Activated CD4-positive, alpha-beta T cell treated with anti-CD3 and anti-CD28 coated beads for 36 hours (primary cell): ENCODE data around the gene LACRT. TPM values are rescaled to one million over a fixed set of nuclear protein-coding genes. Genes with fewer than 3 reads are reported as not detected.

Source experiments
- ATAC-seq: fragments of 200-7000 bp; cut with Tn5 transposase; one replicate; pipeline ENCODE4 v1.10.0; 2021; ENCODE audit warnings: mild to moderate bottlenecking, moderate library complexity
- CTCF ChIA-PET: fragments of 350-600 bp; sonication (Branson Sonifier 250); formaldehyde crosslinking; loops from one replicate; lab custom pipeline; 2021; ENCODE audit warnings: antibody characterized with exemption; lab: Charles Lee
- POLR2A ChIA-PET: fragments of 350-600 bp; sonication (Branson Sonifier 250); formaldehyde crosslinking; loops from one replicate; lab custom pipeline; 2021; ENCODE audit warnings: antibody characterized with exemption, inconsistent platforms; lab: Charles Lee
- DNase-seq: peaks from one replicate; pipeline ENCODE4 v3.0.0-alpha.2; 2020
- H3K27ac Mint-ChIP-seq: one replicate; pipeline ENCODE4 v1.8.0; 2021; ENCODE audit warnings: mixed read lengths
- H3K27me3 Mint-ChIP-seq: one replicate; pipeline ENCODE4 v1.8.0; 2021; ENCODE audit warnings: mixed read lengths
- H3K36me3 Mint-ChIP-seq: one replicate; pipeline ENCODE4 v1.8.0; 2021; ENCODE audit warnings: low read depth, mixed read lengths
- H3K4me1 Mint-ChIP-seq: one replicate; pipeline ENCODE4 v1.8.0; 2021; ENCODE audit warnings: mixed read lengths
- H3K4me3 Mint-ChIP-seq: one replicate; pipeline ENCODE4 v1.8.0; 2021; ENCODE audit warnings: mild to moderate bottlenecking, moderate library complexity, mixed read lengths
- H3K9me3 Mint-ChIP-seq: one replicate; pipeline ENCODE4 v1.8.0; 2021; ENCODE audit warnings: low read depth, mixed read lengths
- intact Hi-C, 2 experiments: fragments of 100-400 bp; cut with DNase I in 1 of 2; cut with micrococcal nuclease in 1 of 2; formaldehyde crosslinking; loops; one replicate each; pipeline versions ENCODE4 v1.14.2 to v1.15.1; 2022 to 2024; cut with DNase I, micrococcal nuclease
- total RNA-seq, 2 experiments: library from RNA; stranded (reverse); gene quantifications; one replicate each; pipeline ENCODE4 v1.2.3, GENCODE V29; 2021

Gene LACRT
- total RNA-seq, 2 experiments from 2014 or later: not detected

- Mint-ChIP-seq H3K27ac (no peak overlapping the region), H3K27me3 (peaks cover 19% of the 10 kb centered on the region), H3K9me3 (no peaks in the 10 kb centered on the region), H3K4me3 (no peak overlapping the region), H3K4me1 (no peaks in the 10 kb centered on the region), H3K36me3 (no peaks in the 10 kb centered on the region)
- no peak for DNase-seq
- intact Hi-C loops: no loop called here
- ATAC-seq: no peak
- POLR2A ChIA-PET: no interaction called here
- CTCF ChIA-PET: interaction anchor here (1.1 to 2.4 kb wide), 2 partner anchors 14 to 373 kb away, joined by 4 to 11 read pairs; no protein-coding TSS in a partner anchor
These were observed 25.7 kb upstream of the LACRT start for GRCh38 chr12:54660320-54660962.

GRCh38 chr12:54658306-54659264 lies 23.9 kb upstream of the LACRT start:
- Mint-ChIP-seq H3K36me3 (no peaks in the 10 kb centered on the region), H3K27ac (no peak overlapping the region), H3K4me3 (no peak overlapping the region), H3K27me3 (peaks cover 16% of the 10 kb centered on the region), H3K9me3 (no peaks in the 10 kb centered on the region), H3K4me1 (no peaks in the 10 kb centered on the region)
- intact Hi-C loops: no loop called here
- ChIA-PET POLR2A (no interaction called here), CTCF (interaction anchor here (0.6 to 2.4 kb wide), 25 partner anchors 9 to 1379 kb away, joined by 3 to 11 read pairs (median 4); no protein-coding TSS in a partner anchor)
- DNase-seq: peak; percentile 73
- ATAC-seq: peak; percentile 78

GRCh38 chr12:54657105-54657607 lies 22.5 kb upstream of the LACRT start:
- ChIA-PET POLR2A (no interaction called here), CTCF (interaction anchor here (0.8 to 1.1 kb wide), 2 partner anchors 13 to 90 kb away, joined by 3 read pairs; no protein-coding TSS in a partner anchor)
- Mint-ChIP-seq H3K4me1 (no peaks in the 10 kb centered on the region), H3K36me3 (no peaks in the 10 kb centered on the region), H3K9me3 (no peaks in the 10 kb centered on the region), H3K27me3 (peaks cover 20% of the 10 kb centered on the region), H3K27ac (no peak overlapping the region), H3K4me3 (no peak overlapping the region)
- ATAC-seq (no peak), DNase-seq (no peak)
- intact Hi-C loops: no loop called here

- POLR2A ChIA-PET: no interaction called here
- DNase-seq: no peak
- no peak for ATAC-seq
- Mint-ChIP-seq H3K27ac (no peak overlapping the region), H3K4me1 (no peaks in the 10 kb centered on the region), H3K36me3 (no peaks in the 10 kb centered on the region), H3K4me3 (no peak overlapping the region), H3K27me3 (peaks cover 20% of the 10 kb centered on the region), H3K9me3 (no peaks in the 10 kb centered on the region)
- intact Hi-C loops: no loop called here
- CTCF ChIA-PET: interaction anchor here (0.5 to 2.0 kb wide), 5 partner anchors 16 to 359 kb away, joined by 3 to 6 read pairs (median 4); no protein-coding TSS in a partner anchor
These were observed 20.2 kb upstream of the LACRT start for GRCh38 chr12:54654926-54655325.

GRCh38 chr12:54653025-54653424 lies 18.3 kb upstream of the LACRT start:
- POLR2A ChIA-PET: no interaction called here
- no peaks in the 10 kb centered on the region for H3K36me3 Mint-ChIP-seq

GRCh38 chr12:54650889-54651288 lies 16.2 kb upstream of the LACRT start:
- peaks cover 21% of the 10 kb centered on the region for H3K27me3 Mint-ChIP-seq
- no peak overlapping the region for H3K4me3 Mint-ChIP-seq

More at GRCh38 chr12:54653025-54653424, 18.3 kb upstream of the LACRT start:
- Mint-ChIP-seq H3K27ac (no peak overlapping the region), H3K9me3 (no peaks in the 10 kb centered on the region), H3K27me3 (peaks cover 11% of the 10 kb centered on the region), H3K4me3 (no peak overlapping the region), H3K4me1 (no peaks in the 10 kb centered on the region)
- intact Hi-C loops: no loop called here
- DNase-seq (no peak), ATAC-seq (no peak)
- CTCF ChIA-PET: interaction anchor here (0.6 kb wide), 1 partner anchor 62 kb away, joined by 3 read pairs; no protein-coding TSS in a partner anchor

GRCh38 chr12:54650409-54650808 lies 15.7 kb upstream of the LACRT start:
- peaks cover 21% of the 10 kb centered on the region for H3K27me3 Mint-ChIP-seq
- no peaks in the 10 kb centered on the region for H3K36me3 Mint-ChIP-seq
- POLR2A ChIA-PET: no interaction called here
- CTCF ChIA-PET: interaction anchor here (0.6 to 1.9 kb wide), 4 partner anchors 9 to 251 kb away, joined by 3 to 11 read pairs (median 6); no protein-coding TSS in a partner anchor
- ATAC-seq (no peak), DNase-seq (no peak)
- no peak overlapping the region for H3K27ac Mint-ChIP-seq
- intact Hi-C loops: no loop called here
- no peak overlapping the region for H3K4me3 Mint-ChIP-seq
- H3K9me3 Mint-ChIP-seq: no peaks in the 10 kb centered on the region
- no peaks in the 10 kb centered on the region for H3K4me1 Mint-ChIP-seq

More at GRCh38 chr12:54650889-54651288, 16.2 kb upstream of the LACRT start:
- H3K36me3 Mint-ChIP-seq: no peaks in the 10 kb centered on the region
- no peak overlapping the region for H3K27ac Mint-ChIP-seq
- no peaks in the 10 kb centered on the region for H3K9me3 Mint-ChIP-seq
- ATAC-seq (no peak), DNase-seq (no peak)
- no peaks in the 10 kb centered on the region for H3K4me1 Mint-ChIP-seq
- CTCF ChIA-PET: interaction anchor here (1.4 kb wide), 1 partner anchor 73 kb away, joined by 3 read pairs; no protein-coding TSS in a partner anchor
- intact Hi-C loops: no loop called here
- POLR2A ChIA-PET: no interaction called here

- no peaks in the 10 kb centered on the region for H3K9me3 Mint-ChIP-seq
- no peak for DNase-seq
- H3K27ac Mint-ChIP-seq: no peak overlapping the region
- peaks cover 21% of the 10 kb centered on the region for H3K27me3 Mint-ChIP-seq
- H3K4me3 Mint-ChIP-seq: no peak overlapping the region
- H3K36me3 Mint-ChIP-seq: no peaks in the 10 kb centered on the region
- no peak for ATAC-seq
- no peaks in the 10 kb centered on the region for H3K4me1 Mint-ChIP-seq
- ChIA-PET POLR2A (no interaction called here), CTCF (interaction anchor here (0.6 to 1.9 kb wide), 5 partner anchors 9 to 873 kb away, joined by 3 to 11 read pairs (median 3); no protein-coding TSS in a partner anchor)
- intact Hi-C loops: no loop called here
These were observed 15.1 kb upstream of the LACRT start for GRCh38 chr12:54649825-54650224.

GRCh38 chr12:54648265-54648664 lies 13.6 kb upstream of the LACRT start, which contains the start of gene DCD:
TSS of gene DCD (minus strand) at chr12:54648365. CDS start at chr12:54648303, 62 bp downstream.
- POLR2A ChIA-PET: no interaction called here
- peaks cover 27% of the 10 kb centered on the region for H3K27me3 Mint-ChIP-seq
- CTCF ChIA-PET: no interaction called here
- no peaks in the 10 kb centered on the region for H3K4me1 Mint-ChIP-seq
- DNase-seq (no peak), ATAC-seq (no peak)
- H3K27ac Mint-ChIP-seq: no peak within 1 kb of the TSS
- no peak within 1 kb of the TSS for H3K4me3 Mint-ChIP-seq
- no peaks in the 10 kb centered on the region for H3K9me3 Mint-ChIP-seq
- H3K36me3 Mint-ChIP-seq: no peaks in the 10 kb centered on the region
- intact Hi-C loops: no loop called here

GRCh38 chr12:54641554-54641953 lies 6.9 kb upstream of the LACRT start:
- H3K27me3 Mint-ChIP-seq: peaks cover 11% of the 10 kb centered on the region
- DNase-seq (no peak), ATAC-seq (no peak)
- no peaks in the 10 kb centered on the region for H3K9me3 Mint-ChIP-seq
- H3K4me3 Mint-ChIP-seq: no peak overlapping the region
- no peaks in the 10 kb centered on the region for H3K36me3 Mint-ChIP-seq
- ChIA-PET POLR2A (no interaction called here), CTCF (interaction anchor here (0.7 to 3.4 kb wide), 3 partner anchors 11 to 62 kb away, joined by 3 to 11 read pairs (median 5); no protein-coding TSS in a partner anchor)
- no peak overlapping the region for H3K27ac Mint-ChIP-seq
- H3K4me1 Mint-ChIP-seq: no peaks in the 10 kb centered on the region
- intact Hi-C loops: no loop called here

- Mint-ChIP-seq H3K27me3 (peaks cover 7% of the 10 kb centered on the region), H3K4me1 (no peaks in the 10 kb centered on the region), H3K4me3 (no peak overlapping the region), H3K36me3 (no peaks in the 10 kb centered on the region), H3K9me3 (no peaks in the 10 kb centered on the region), H3K27ac (no peak overlapping the region)
- intact Hi-C loops: no loop called here
- POLR2A ChIA-PET: interaction anchor here (0.7 kb wide), 1 partner anchor 809 kb away, joined by 5 read pairs; no protein-coding TSS in a partner anchor
- CTCF ChIA-PET: interaction anchor here (1.6 to 3.4 kb wide), 2 partner anchors 18 to 61 kb away, joined by 5 to 11 read pairs; no protein-coding TSS in a partner anchor
- no peak for DNase-seq
- ATAC-seq: no peak
These were observed 6.4 kb upstream of the LACRT start for GRCh38 chr12:54641089-54641488.
